ENCODE data around the gene XXYLT1. TPM values are rescaled to one million over a fixed set of nuclear protein-coding genes. Genes with fewer than 3 reads are reported as not detected.

The XXYLT1 gene
- total and polyA plus RNA-seq, 10 of the 15 experiments (the other 5 are each of a cell fraction or from before 2014, with no cell fraction given) = 1.2 to 14.2 (median 9.3) TPM

- Histone ChIP-seq H3K9ac (ENCODE audit: control insufficient read depth, insufficient read depth, low read length) (no peak overlapping the region), H3K4me2 (ENCODE audit: control insufficient read depth, insufficient read depth) (no peak overlapping the region), H3K4me3 (no peak overlapping the region), H3K27me3 (replicated peaks in 1 of 2; ENCODE audit: control insufficient read depth in 2 of 2, insufficient read depth in 2 of 2, low read length in 1 of 2) (no peaks in the 10 kb centered on the region), H3K79me2 (ENCODE audit: control insufficient read depth, insufficient read depth, low read length) (no peaks in the 10 kb centered on the region), H3K27ac (ENCODE audit: control insufficient read depth, insufficient read depth) (no peak overlapping the region), H3K36me3 (ENCODE audit: control insufficient read depth in 2 of 2, insufficient read depth in 2 of 2, low read length in 1 of 2) (no peaks in the 10 kb centered on the region), H4K20me1 (ENCODE audit: control insufficient read depth, insufficient read depth) (no peaks in the 10 kb centered on the region), H3K4me1 (ENCODE audit: control insufficient read depth, insufficient read depth, low read length) (peaks cover 8% of the 10 kb centered on the region), H3K9me3 (replicated peaks; ENCODE audit: control insufficient read depth, insufficient read depth, low read length) (no peaks in the 10 kb centered on the region), H2AFZ (ENCODE audit: control insufficient read depth, low read depth, low read length) (no peak overlapping the region)
- no peak for TF ChIP-seq RCOR1 (conservative IDR thresholded peaks at IDR 0.05; ENCODE audit: low read depth, low read length)
- no peak for TF ChIP-seq E4F1 (IDR thresholded peaks at IDR 0.05; ENCODE audit: borderline replicate concordance, partially characterized antibody)
- TF ChIP-seq HSF1 (IDR thresholded peaks at IDR 0.05; ENCODE audit: low read depth, low read length) = no peak
- no peak for TF ChIP-seq BMI1 (IDR thresholded peaks at IDR 0.05; ENCODE audit: borderline replicate concordance)
- TF ChIP-seq ZSCAN29 (IDR thresholded peaks at IDR 0.05) = no peak
- TF ChIP-seq FOS (IDR thresholded peaks at IDR 0.05; ENCODE audit: borderline replicate concordance, extremely low read depth, insufficient read length) = no peak
- no peak for TF ChIP-seq CTCF (IDR thresholded peaks at IDR 0.05 in 2 of 3, conservative IDR thresholded peaks at IDR 0.05 in 1 of 3; ENCODE audit: control insufficient read depth in 2 of 3, extremely low read depth in 1 of 3, insufficient read depth in 1 of 3, low read depth in 3 of 3, low read length in 3 of 3)
- in situ Hi-C loops (cut with MboI) = no loop called here
- ChIA-PET SMC1A (ENCODE audit: uncharacterized antibody, unreplicated experiment) (no interaction called here), RAD21 (ENCODE audit: unreplicated experiment) (no interaction called here), POLR2A (no interaction called here), CTCF (no interaction called here)
- FAIRE-seq (no peak), ATAC-seq (no peak), DNase-seq (ENCODE audit: low read depth, low spot score) (no peak)
- 92% methylated on average over 12 of the region's 12 CpGs for WGBS (ENCODE audit: insufficient coverage, insufficient replicate concordance, low lambda C conversion rate, missing lambda C conversion rate)
- intact Hi-C loops (cut with micrococcal nuclease; ENCODE audit: unreplicated experiment) = no loop called here
- BruUV-seq (replicated peaks) = no TSS peak
These were observed 189.6 kb downstream of the XXYLT1 start for GRCh38 chr3:195081242-195081963.
